Keratinocyte (primary cell): Measurements from ENCODE around the gene FGFR1OP2.

ENCODE experiments used
- CTCF ChIP-seq, 3 experiments: IDR thresholded peaks in 1 of 3; conservative IDR thresholded peaks in 1 of 3; optimal IDR thresholded peaks in 1 of 3; 2 replicates in 2 of 3; 3 replicates in 1 of 3; pipeline versions ENCODE3 to v1.5.1; 2011; ENCODE audit warnings: low read length in 3 of 3, mild to moderate bottlenecking in 3 of 3, moderate library complexity in 2 of 3, control low read depth in 1 of 3, inconsistent platforms in 1 of 3; ENCODE audit not compliant: insufficient read depth in 2 of 3; ENCODE audit errors: extremely low read depth in 1 of 3
- EZH2 ChIP-seq: IDR thresholded peaks from one replicate; pipeline ENCODE4 v1.6.1; 2012; ENCODE audit warnings: inconsistent platforms, mild to moderate bottlenecking, low read length, moderate library complexity

DNA sequence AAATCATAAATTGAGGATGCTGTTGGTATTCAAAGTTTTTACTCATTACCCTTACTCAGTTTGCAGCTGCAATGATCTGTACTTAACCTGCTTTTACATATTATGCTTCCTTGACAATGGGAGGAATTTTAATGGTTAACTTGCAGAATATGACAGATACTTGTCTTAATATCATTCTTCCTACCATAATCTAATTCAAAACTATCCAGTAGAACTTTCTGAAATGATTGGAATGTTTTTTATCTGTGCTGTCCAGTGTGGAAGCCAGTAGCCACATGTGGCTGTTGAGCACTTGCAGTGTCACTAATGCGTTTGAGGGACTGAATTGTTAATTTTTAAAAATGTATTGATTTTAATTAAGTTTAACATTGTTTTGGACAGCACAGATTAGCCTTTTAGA is 23.5 kb downstream of the FGFR1OP2 start:
- TF ChIP-seq CTCF (optimal IDR thresholded peaks at IDR 0.05 in 1 of 3, IDR thresholded peaks at IDR 0.05 in 1 of 3, conservative IDR thresholded peaks at IDR 0.05 in 1 of 3; ENCODE audit: extremely low read depth in 1 of 3, insufficient read depth in 2 of 3, low read length in 3 of 3) (no peak), EZH2 (no peak)
